ENCODE measurements around the gene FES. TPM values are rescaled to one million over a fixed set of nuclear protein-coding genes. Genes with fewer than 3 reads are reported as not detected.

Gene FES
- total and polyA plus RNA-seq, 2 of the 13 experiments (the other 11 are each of a cell fraction or from before 2014, with no cell fraction given): 4.0 to 9.5 TPM

DNA sequence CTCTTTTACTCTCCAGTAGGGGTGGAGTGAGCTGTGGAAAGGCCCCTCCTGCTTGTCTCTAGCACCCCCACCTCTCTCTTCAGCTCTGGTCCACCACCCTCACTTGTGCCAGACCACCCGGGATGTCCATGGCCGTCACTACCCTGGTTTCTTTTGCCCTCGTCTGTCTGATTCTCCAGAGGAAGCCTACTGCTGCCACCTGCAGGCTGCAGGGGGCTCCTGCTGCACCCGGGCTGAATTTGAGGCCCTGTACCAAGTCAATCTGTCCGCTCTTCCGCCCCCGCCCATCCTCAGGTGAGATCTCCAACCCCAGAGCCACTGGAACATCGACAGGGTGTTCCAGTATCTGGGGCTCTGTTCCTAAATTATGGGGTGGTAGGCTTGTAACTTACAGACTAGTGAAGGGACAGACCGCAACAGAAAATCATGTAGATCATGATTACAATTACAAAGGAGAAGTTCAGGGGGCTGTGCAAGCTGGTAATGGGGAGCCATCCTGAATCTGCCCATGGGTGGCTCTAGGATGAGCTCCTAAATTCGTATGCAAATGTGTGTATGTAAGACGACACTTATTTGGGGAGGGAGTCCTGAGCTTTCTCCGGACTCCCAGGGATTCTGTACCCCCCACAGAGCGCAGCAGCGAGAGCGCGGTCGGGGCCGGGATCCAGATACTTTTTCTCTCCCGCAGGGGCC lies 50.1 kb downstream of the FES start:
- intact Hi-C loops (cut with micrococcal nuclease; ENCODE audit: unreplicated experiment) (loop anchor here (1.0 to 10.0 kb wide), 6 partner anchors 20 to 118 kb away; partner anchors contain the start of genes PRC1 and RCCD1), in situ Hi-C loops (cut with HindIII; ENCODE audit: extremely low pct_ligation_motif_present, low pct_unique_long_range_greater_than_20kb) (loop anchor here (25.0 kb wide), 1 partner anchor 328 kb away; no protein-coding TSS in a partner anchor)
- peaks cover 6% of the 10 kb centered on the region for H3K79me2 ChIP-seq (ENCODE audit: insufficient read depth, low read length)
- no peaks in the 10 kb centered on the region; a peak in 2 of 5 replicates for H3K27me3 ChIP-seq (ENCODE audit: control insufficient read depth in 1 of 2, insufficient read depth in 2 of 2, low read length in 2 of 2)
- peak overlapping the region; percentile 48 for H3K9ac ChIP-seq (ENCODE audit: insufficient read depth, low read depth, low read length)
- H3K4me1 ChIP-seq (ENCODE audit: insufficient read depth, low read length): peaks cover 51% of the 10 kb centered on the region
- BruUV-seq (replicated peaks): no TSS peak
- 2% methylated on average over 11 of the region's 19 CpGs for WGBS (ENCODE audit: low lambda C conversion rate)
- H3K4me3 ChIP-seq (replicated peaks in 1 of 3; ENCODE audit: insufficient read depth in 1 of 3, low read depth in 2 of 3, low read length in 3 of 3): peak overlapping the region; percentile 77 to 89 (median 86); a peak in 5 of 6 replicates
- H4K20me1 ChIP-seq (ENCODE audit: insufficient read depth, low read length): no peaks in the 10 kb centered on the region
- H3K4me2 ChIP-seq (ENCODE audit: low read depth, low read length): peak overlapping the region; percentile 88
- no peak overlapping the region for H3K27ac ChIP-seq (ENCODE audit: extremely low read length, insufficient read depth, low read length)
- ChIA-PET CTCF (ENCODE audit: low intra/inter-chr PET ratio, low total read pairs) (interaction anchor here (1.2 kb wide), 1 partner anchor 32 kb away, joined by 5 read pairs; the partner anchor contains the start of gene MAN2A2), POLR2A (interaction anchor here (0.9 to 2.7 kb wide), 10 partner anchors 8 to 286 kb away, joined by 3 to 23 read pairs (median 4); partner anchors contain the start of genes MAN2A2, PRC1 and RCCD1)
- FAIRE-seq (peak; percentile 30), DNase-seq (ENCODE audit: low spot score) (peak; percentile 81), ATAC-seq (peak; percentile 53)
- H2AFZ ChIP-seq (ENCODE audit: low read length): no peak overlapping the region
- H3K9me3 ChIP-seq (ENCODE audit: low read length): no peaks in the 10 kb centered on the region
- H3K36me3 ChIP-seq (replicated peaks in 1 of 2; ENCODE audit: control insufficient read depth in 1 of 2, insufficient read depth in 2 of 2, low read length in 2 of 2): peaks cover 3 to 5% of the 10 kb centered on the region in 2 experiments; a peak in 4 of 5 replicates
- TF ChIP-seq TMF1 (CRISPR knock-in tag; IDR thresholded peaks at IDR 0.05; ENCODE audit: low read depth) (peak; percentile 11; the same call in 1 of the 2 replicates), SIN3A (IDR thresholded peaks at IDR 0.05; ENCODE audit: borderline replicate concordance, low read depth, low read length) (no peak), ZNF747 (CRISPR knock-in tag; IDR thresholded peaks at IDR 0.05; ENCODE audit: borderline replicate concordance) (no peak), RARG (CRISPR knock-in tag; IDR thresholded peaks at IDR 0.05; ENCODE audit: low read depth) (no peak), XRCC5 (optimal IDR thresholded peaks at IDR 0.05; ENCODE audit: low read length) (peak; percentile 81), POLR2AphosphoS5 (IDR thresholded peaks at IDR 0.05; ENCODE audit: low read depth, low read length) (no peak), ELF1 (CRISPR knock-in tag; IDR thresholded peaks at IDR 0.05) (peak; percentile 41; the same call in 1 of the 2 replicates), ZNF510 (CRISPR knock-in tag; IDR thresholded peaks at IDR 0.05; ENCODE audit: low read depth) (no peak), MAZ (IDR thresholded peaks at IDR 0.05; ENCODE audit: borderline replicate concordance, low read depth, low read length) (peak; percentile 22; the same call in 1 of the 2 replicates), MAZ (CRISPR knock-in tag; IDR thresholded peaks at IDR 0.05; ENCODE audit: low read depth) (no peak), BORCS8-MEF2B (CRISPR knock-in tag; IDR thresholded peaks at IDR 0.05) (no peak)
- TF ChIP-seq, protein P1, sequence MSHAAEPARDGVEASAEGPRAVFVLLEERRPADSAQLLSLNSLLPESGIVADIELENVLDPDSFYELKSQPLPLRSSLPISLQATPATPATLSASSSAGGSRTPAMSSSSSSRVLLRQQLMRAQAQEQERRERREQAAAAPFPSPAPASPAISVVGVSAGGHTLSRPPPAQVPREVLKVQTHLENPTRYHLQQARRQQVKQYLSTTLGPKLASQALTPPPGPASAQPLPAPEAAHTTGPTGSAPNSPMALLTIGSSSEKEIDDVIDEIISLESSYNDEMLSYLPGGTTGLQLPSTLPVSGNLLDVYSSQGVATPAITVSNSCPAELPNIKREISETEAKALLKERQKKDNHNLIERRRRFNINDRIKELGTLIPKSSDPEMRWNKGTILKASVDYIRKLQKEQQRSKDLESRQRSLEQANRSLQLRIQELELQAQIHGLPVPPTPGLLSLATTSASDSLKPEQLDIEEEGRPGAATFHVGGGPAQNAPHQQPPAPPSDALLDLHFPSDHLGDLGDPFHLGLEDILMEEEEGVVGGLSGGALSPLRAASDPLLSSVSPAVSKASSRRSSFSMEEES (CRISPR knock-in tag; IDR thresholded peaks at IDR 0.05): no peak; the same call in 1 of the 2 replicates
- TF ChIP-seq, protein P2, sequence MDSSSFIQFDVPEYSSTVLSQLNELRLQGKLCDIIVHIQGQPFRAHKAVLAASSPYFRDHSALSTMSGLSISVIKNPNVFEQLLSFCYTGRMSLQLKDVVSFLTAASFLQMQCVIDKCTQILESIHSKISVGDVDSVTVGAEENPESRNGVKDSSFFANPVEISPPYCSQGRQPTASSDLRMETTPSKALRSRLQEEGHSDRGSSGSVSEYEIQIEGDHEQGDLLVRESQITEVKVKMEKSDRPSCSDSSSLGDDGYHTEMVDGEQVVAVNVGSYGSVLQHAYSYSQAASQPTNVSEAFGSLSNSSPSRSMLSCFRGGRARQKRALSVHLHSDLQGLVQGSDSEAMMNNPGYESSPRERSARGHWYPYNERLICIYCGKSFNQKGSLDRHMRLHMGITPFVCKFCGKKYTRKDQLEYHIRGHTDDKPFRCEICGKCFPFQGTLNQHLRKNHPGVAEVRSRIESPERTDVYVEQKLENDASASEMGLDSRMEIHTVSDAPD (CRISPR knock-in tag; IDR thresholded peaks at IDR 0.05): no peak
- TF ChIP-seq, protein P3, sequence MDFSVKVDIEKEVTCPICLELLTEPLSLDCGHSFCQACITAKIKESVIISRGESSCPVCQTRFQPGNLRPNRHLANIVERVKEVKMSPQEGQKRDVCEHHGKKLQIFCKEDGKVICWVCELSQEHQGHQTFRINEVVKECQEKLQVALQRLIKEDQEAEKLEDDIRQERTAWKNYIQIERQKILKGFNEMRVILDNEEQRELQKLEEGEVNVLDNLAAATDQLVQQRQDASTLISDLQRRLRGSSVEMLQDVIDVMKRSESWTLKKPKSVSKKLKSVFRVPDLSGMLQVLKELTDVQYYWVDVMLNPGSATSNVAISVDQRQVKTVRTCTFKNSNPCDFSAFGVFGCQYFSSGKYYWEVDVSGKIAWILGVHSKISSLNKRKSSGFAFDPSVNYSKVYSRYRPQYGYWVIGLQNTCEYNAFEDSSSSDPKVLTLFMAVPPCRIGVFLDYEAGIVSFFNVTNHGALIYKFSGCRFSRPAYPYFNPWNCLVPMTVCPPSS (IDR thresholded peaks at IDR 0.05): no peak
- TF ChIP-seq, protein P4, sequence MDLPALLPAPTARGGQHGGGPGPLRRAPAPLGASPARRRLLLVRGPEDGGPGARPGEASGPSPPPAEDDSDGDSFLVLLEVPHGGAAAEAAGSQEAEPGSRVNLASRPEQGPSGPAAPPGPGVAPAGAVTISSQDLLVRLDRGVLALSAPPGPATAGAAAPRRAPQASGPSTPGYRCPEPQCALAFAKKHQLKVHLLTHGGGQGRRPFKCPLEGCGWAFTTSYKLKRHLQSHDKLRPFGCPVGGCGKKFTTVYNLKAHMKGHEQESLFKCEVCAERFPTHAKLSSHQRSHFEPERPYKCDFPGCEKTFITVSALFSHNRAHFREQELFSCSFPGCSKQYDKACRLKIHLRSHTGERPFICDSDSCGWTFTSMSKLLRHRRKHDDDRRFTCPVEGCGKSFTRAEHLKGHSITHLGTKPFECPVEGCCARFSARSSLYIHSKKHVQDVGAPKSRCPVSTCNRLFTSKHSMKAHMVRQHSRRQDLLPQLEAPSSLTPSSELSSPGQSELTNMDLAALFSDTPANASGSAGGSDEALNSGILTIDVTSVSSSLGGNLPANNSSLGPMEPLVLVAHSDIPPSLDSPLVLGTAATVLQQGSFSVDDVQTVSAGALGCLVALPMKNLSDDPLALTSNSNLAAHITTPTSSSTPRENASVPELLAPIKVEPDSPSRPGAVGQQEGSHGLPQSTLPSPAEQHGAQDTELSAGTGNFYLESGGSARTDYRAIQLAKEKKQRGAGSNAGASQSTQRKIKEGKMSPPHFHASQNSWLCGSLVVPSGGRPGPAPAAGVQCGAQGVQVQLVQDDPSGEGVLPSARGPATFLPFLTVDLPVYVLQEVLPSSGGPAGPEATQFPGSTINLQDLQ (CRISPR knock-in tag; IDR thresholded peaks at IDR 0.05): no peak

Data from HepG2 (cell line).